ENCODE measurements around the gene FBXL7.

FBXL7 gene

DNA sequence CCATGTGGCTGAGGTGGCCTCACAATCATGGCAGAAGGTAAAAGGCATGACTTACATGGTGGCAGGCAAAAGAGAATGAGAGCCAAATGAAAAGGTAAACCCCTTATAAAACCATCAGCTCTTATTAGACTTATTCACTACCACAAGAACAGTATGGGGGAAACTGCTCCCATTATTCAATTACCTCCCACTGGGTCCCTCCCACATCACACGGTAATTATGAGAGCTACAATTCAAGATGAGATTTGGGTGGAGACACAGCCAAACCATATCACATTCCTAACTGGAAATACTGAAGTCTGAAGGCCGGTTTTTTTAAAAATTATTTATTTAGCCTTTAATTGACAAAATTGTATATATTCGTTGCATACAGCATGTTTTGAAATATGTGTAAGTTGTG is 28.5 kb downstream of the FBXL7 start:
- TF ChIP-seq, protein P1, sequence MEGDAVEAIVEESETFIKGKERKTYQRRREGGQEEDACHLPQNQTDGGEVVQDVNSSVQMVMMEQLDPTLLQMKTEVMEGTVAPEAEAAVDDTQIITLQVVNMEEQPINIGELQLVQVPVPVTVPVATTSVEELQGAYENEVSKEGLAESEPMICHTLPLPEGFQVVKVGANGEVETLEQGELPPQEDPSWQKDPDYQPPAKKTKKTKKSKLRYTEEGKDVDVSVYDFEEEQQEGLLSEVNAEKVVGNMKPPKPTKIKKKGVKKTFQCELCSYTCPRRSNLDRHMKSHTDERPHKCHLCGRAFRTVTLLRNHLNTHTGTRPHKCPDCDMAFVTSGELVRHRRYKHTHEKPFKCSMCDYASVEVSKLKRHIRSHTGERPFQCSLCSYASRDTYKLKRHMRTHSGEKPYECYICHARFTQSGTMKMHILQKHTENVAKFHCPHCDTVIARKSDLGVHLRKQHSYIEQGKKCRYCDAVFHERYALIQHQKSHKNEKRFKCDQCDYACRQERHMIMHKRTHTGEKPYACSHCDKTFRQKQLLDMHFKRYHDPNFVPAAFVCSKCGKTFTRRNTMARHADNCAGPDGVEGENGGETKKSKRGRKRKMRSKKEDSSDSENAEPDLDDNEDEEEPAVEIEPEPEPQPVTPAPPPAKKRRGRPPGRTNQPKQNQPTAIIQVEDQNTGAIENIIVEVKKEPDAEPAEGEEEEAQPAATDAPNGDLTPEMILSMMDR (IDR thresholded peaks at IDR 0.05; ENCODE audit: control insufficient read depth, insufficient read depth, low read depth, low read length, missing control alignments), result no peak
- DNase-seq (ENCODE audit: low read depth), result no peak
- no peak overlapping the region for H3K4me3 ChIP-seq (ENCODE audit: control insufficient read depth, low read depth, low read length)

- H3K4me3 ChIP-seq (ENCODE audit: control insufficient read depth, low read depth, low read length), result no peak overlapping the region
- DNase-seq (ENCODE audit: low read depth), result no peak
- TF ChIP-seq, protein P1 (IDR thresholded peaks at IDR 0.05; ENCODE audit: control insufficient read depth, insufficient read depth, low read depth, low read length, missing control alignments), result no peak
These were observed 29.0 kb downstream of the FBXL7 start for GRCh38 chr5:15529013-15529412.

DNA sequence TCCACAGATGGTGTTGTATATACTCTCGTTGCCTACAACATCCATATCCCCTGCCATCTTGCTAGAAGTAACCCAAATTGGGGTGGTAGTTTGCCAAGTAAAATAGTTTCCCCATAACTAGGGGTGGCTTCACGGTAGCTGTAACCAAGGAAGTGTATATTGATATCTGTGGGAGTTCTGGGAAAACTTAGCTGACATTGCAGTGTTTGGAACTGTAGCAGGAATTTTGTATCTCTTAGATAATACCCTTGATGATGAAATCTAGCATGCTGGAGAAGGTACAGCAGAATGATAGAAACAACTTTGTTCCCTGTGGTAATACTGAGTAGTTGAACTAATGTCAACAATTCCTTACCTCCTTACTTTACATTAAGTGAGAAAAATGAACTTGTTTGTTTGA is 29.8 kb downstream of the FBXL7 start:
- H3K4me3 ChIP-seq (ENCODE audit: control insufficient read depth, low read depth, low read length), result no peak overlapping the region
- TF ChIP-seq, protein P1 (IDR thresholded peaks at IDR 0.05; ENCODE audit: control insufficient read depth, insufficient read depth, low read depth, low read length, missing control alignments), result no peak
- DNase-seq (ENCODE audit: low read depth), result no peak

GRCh38 chr5:15533129-15533893 is 33.3 kb downstream of the FBXL7 start:
- DNase-seq (ENCODE audit: low read depth), result peak; percentile 39
- TF ChIP-seq, protein P1 (IDR thresholded peaks at IDR 0.05; ENCODE audit: control insufficient read depth, insufficient read depth, low read depth, low read length, missing control alignments), result no peak
- H3K4me3 ChIP-seq (ENCODE audit: control insufficient read depth, low read depth, low read length), result no peak overlapping the region

DNA sequence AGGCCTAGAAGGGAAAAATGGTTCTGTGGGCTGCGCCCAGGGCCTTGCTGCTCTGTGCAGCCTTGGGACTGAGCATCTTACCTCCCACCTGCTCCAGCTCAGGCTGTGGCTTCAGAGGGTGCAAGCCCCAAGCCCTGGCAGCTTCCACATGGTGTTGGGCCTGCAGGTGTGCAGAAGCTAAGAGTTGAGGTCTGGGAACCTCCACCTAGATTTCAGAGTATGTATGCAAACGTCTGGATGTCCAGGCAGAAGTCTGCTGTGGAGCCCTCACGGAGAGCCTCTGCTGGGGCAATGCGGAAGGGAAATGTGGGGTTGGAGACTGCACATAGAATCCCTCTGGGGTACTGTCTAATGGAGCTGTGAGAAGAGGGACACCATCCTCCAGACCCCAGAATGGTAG is 36.0 kb downstream of the FBXL7 start:
- TF ChIP-seq, protein P1 (IDR thresholded peaks at IDR 0.05; ENCODE audit: control insufficient read depth, insufficient read depth, low read depth, low read length, missing control alignments), result no peak
- no peak overlapping the region for H3K4me3 ChIP-seq (ENCODE audit: control insufficient read depth, low read depth, low read length)
- DNase-seq (ENCODE audit: low read depth), result no peak

- DNase-seq (ENCODE audit: low read depth), result no peak
- no peak overlapping the region for H3K4me3 ChIP-seq (ENCODE audit: control insufficient read depth, low read depth, low read length)
- TF ChIP-seq, protein P1 (IDR thresholded peaks at IDR 0.05; ENCODE audit: control insufficient read depth, insufficient read depth, low read depth, low read length, missing control alignments), result no peak
These were observed 38.5 kb downstream of the FBXL7 start for GRCh38 chr5:15538516-15538915.

All from AG09309 (cell line).